Measurements from ENCODE around the gene MORN1.

Gene MORN1

DNA sequence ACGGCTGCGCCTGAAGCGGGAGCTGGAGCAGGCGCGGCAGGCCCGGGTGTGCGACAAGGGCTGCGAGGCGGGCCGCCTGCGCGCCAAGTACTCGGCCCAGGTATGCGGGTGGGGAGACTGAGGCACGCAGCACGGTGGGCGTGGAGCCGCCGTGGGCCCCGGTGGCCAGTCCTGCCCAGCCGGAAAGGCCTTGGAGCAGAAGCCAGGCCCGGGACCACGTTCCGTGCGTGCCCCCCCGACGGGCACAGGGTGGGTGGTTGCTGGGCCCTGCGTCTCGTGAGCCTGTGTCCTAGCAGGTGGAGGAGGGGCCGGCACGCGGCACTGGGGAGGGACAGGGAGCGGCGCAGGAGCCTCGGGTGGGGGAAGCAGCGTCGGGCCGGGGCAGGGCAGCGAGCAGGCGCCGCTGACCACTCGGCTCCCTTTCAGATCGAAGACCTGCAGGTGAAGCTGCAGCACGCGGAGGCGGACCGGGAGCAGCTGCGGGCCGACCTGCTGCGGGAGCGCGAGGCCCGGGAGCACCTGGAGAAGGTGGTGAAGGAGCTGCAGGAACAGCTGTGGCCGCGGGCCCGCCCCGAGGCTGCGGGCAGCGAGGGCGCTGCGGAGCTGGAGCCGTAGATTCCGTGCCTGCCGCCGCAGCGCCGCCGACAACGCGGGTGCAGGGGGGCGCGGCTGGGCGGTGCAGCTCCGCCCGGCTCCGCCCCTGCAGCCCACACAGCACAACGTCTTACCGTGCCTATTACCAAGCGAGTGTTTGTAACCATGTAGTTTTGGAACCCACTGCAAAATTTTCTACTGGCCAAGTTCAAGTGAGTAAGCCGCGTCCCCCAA lies 85.0 kb downstream of the MORN1 start:
- H3K4me3 ChIP-seq (ENCODE audit: low read length) = no peak overlapping the region
- no peaks in the 10 kb centered on the region for H3K27me3 ChIP-seq (ENCODE audit: control insufficient read depth, insufficient read depth, low read length)
- no peak overlapping the region for H3K4me2 ChIP-seq (ENCODE audit: low read length)
- H3K9me3 ChIP-seq (replicated peaks; ENCODE audit: low read length) = no peaks in the 10 kb centered on the region
- H3K36me3 ChIP-seq (ENCODE audit: insufficient read depth, low read length) = peaks cover 65% of the 10 kb centered on the region
- no peak overlapping the region for H3K9ac ChIP-seq (ENCODE audit: low read depth, low read length)
- peaks cover 5% of the 10 kb centered on the region for H3K4me1 ChIP-seq (ENCODE audit: control insufficient read depth, insufficient read depth, low read length)

GRCh38 chr1:2304921-2305681 lies 86.3 kb downstream of the MORN1 start:
- Histone ChIP-seq H3K4me3 (ENCODE audit: low read length) (no peak overlapping the region), H3K4me1 (ENCODE audit: control insufficient read depth, insufficient read depth, low read length) (peaks cover 11% of the 10 kb centered on the region), H3K27me3 (ENCODE audit: control insufficient read depth, insufficient read depth, low read length) (no peaks in the 10 kb centered on the region), H3K9me3 (replicated peaks; ENCODE audit: low read length) (no peaks in the 10 kb centered on the region), H3K36me3 (ENCODE audit: insufficient read depth, low read length) (peaks cover 60% of the 10 kb centered on the region), H3K9ac (ENCODE audit: low read depth, low read length) (no peak overlapping the region), H3K4me2 (ENCODE audit: low read length) (no peak overlapping the region)

GRCh38 chr1:2304282-2304681 lies 87.1 kb downstream of the MORN1 start:
- Histone ChIP-seq H3K36me3 (ENCODE audit: insufficient read depth, low read length) (peaks cover 60% of the 10 kb centered on the region), H3K4me2 (ENCODE audit: low read length) (no peak overlapping the region), H3K9ac (ENCODE audit: low read depth, low read length) (no peak overlapping the region), H3K4me3 (ENCODE audit: low read length) (no peak overlapping the region), H3K27me3 (ENCODE audit: control insufficient read depth, insufficient read depth, low read length) (no peaks in the 10 kb centered on the region), H3K9me3 (replicated peaks; ENCODE audit: low read length) (no peaks in the 10 kb centered on the region), H3K4me1 (ENCODE audit: control insufficient read depth, insufficient read depth, low read length) (peaks cover 20% of the 10 kb centered on the region)

DNA sequence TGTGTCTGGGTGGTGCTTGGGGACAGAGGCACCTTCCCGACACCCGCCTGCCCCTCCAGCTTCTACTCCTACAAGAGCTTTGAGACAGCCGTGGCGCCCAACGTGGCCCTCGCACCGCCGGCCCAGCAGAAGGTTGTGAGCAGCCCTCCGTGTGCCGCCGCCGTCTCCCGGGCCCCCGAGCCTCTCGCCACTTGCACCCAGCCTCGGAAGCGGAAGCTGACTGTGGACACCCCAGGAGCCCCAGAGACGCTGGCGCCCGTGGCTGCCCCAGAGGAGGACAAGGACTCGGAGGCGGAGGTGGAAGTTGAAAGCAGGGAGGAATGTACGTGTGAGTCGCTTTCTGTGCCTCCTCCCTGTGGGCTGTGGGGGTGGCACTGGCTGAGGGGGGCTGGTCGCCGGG lies 87.6 kb downstream of the MORN1 start:
- H3K36me3 ChIP-seq (ENCODE audit: insufficient read depth, low read length) = peaks cover 55% of the 10 kb centered on the region

DNA sequence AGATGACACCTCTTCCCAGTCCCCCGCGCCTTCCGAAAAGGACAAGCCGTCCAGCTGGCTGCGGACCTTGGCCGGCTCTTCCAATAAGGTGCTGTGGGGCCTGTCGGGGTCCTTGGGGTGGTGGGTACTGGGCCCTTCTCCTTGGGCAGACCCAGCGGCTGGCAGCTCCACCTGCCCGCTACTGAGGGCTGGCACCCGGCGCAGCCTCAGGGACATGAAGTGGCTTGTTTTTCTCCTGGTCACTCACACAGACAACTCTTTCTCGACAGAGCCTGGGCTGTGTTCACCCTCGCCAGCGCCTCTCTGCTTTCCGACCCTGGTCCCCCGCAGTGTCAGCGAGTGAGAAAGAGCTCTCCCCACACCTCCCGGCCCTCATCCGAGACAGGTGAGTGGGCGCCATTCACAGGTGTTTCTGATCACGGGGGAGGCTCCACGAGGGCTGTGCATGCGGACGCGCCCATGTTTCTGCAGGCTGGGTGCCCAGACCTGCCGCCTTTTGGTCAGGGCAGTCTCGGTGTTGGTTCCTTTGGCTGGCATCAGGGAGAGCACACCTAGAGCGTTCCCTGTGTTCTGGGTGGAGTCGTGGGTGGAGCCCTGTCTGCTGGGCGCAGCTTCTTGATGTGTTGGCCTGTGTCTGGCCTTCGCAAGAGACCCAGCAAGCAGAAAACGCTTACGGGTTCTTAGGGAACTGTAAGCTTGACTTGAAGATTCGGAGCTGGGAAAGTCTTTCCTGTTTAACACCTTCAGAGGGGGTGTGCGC lies 88.2 kb downstream of the MORN1 start:
- Histone ChIP-seq H3K9ac (ENCODE audit: low read depth, low read length) (no peak overlapping the region), H3K4me1 (ENCODE audit: control insufficient read depth, insufficient read depth, low read length) (peaks cover 30% of the 10 kb centered on the region), H3K4me3 (ENCODE audit: low read length) (no peak overlapping the region), H3K4me2 (ENCODE audit: low read length) (no peak overlapping the region), H3K27me3 (ENCODE audit: control insufficient read depth, insufficient read depth, low read length) (no peaks in the 10 kb centered on the region), H3K9me3 (replicated peaks; ENCODE audit: low read length) (no peaks in the 10 kb centered on the region), H3K36me3 (ENCODE audit: insufficient read depth, low read length) (peaks cover 49% of the 10 kb centered on the region)

More for the DNA sequence above, 87.6 kb downstream of the MORN1 start:
- H3K4me2 ChIP-seq (ENCODE audit: low read length) = no peak overlapping the region
- no peaks in the 10 kb centered on the region for H3K27me3 ChIP-seq (ENCODE audit: control insufficient read depth, insufficient read depth, low read length)
- H3K4me1 ChIP-seq (ENCODE audit: control insufficient read depth, insufficient read depth, low read length) = peaks cover 25% of the 10 kb centered on the region
- no peaks in the 10 kb centered on the region for H3K9me3 ChIP-seq (replicated peaks; ENCODE audit: low read length)
- no peak overlapping the region for H3K4me3 ChIP-seq (ENCODE audit: low read length)
- H3K9ac ChIP-seq (ENCODE audit: low read depth, low read length) = no peak overlapping the region

- Histone ChIP-seq H3K4me1 (ENCODE audit: control insufficient read depth, insufficient read depth, low read length) (peaks cover 30% of the 10 kb centered on the region), H3K36me3 (ENCODE audit: insufficient read depth, low read length) (peaks cover 43% of the 10 kb centered on the region)
These were observed 88.9 kb downstream of the MORN1 start for GRCh38 chr1:2302292-2302925.

GRCh38 chr1:2301607-2302291 lies 89.6 kb downstream of the MORN1 start:
- Histone ChIP-seq H3K36me3 (ENCODE audit: insufficient read depth, low read length) (peaks cover 44% of the 10 kb centered on the region), H3K9me3 (replicated peaks; ENCODE audit: low read length) (no peaks in the 10 kb centered on the region), H3K4me3 (ENCODE audit: low read length) (no peak overlapping the region), H3K9ac (ENCODE audit: low read depth, low read length) (peak overlapping the region; percentile 21), H3K4me2 (ENCODE audit: low read length) (no peak overlapping the region), H3K27me3 (ENCODE audit: control insufficient read depth, insufficient read depth, low read length) (no peaks in the 10 kb centered on the region), H3K4me1 (ENCODE audit: control insufficient read depth, insufficient read depth, low read length) (peaks cover 30% of the 10 kb centered on the region)

More at GRCh38 chr1:2302292-2302925, 88.9 kb downstream of the MORN1 start:
- no peaks in the 10 kb centered on the region for H3K27me3 ChIP-seq (ENCODE audit: control insufficient read depth, insufficient read depth, low read length)
- no peak overlapping the region for H3K9ac ChIP-seq (ENCODE audit: low read depth, low read length)
- H3K4me2 ChIP-seq (ENCODE audit: low read length) = no peak overlapping the region
- no peaks in the 10 kb centered on the region for H3K9me3 ChIP-seq (replicated peaks; ENCODE audit: low read length)
- H3K4me3 ChIP-seq (ENCODE audit: low read length) = no peak overlapping the region

DNA sequence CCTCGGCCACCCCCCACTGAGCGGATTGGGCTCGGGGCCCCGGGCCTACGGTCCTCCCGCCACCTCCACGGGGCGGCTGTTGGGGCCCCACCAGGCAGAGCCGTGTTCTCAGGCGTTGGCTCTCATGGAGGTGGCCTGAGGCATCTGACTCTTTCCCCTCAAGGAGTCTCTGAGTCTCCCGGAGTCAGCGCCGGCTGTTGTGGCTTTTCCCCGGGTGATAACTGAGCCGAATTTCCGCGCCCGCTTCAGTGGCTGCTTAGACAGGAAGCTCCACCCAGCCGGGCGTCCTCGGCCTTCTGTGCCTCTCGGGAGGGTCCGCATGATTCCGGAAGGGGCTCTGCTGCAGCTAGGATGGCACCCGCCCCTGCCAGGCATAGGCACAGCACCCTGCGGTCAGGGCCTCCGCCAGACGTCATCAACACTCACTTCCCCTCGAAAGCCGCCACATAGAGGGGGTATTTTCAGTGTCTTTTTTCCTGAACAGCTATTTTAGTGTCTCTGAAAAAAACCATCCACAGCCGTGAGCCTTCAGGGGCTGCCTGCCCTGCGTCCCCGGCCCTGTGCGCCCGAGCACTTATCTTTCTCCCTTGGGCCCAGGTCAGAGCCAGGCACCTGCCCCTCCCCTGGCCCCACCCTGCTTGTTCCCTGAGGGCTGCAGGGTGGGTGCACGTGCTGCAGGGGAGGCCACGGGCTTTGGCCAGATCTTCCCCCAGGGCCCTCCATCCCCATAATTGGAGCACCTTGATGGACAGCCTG lies 90.3 kb downstream of the MORN1 start:
- Histone ChIP-seq H3K4me2 (ENCODE audit: low read length) (peak overlapping the region; percentile 23), H3K4me3 (ENCODE audit: low read length) (no peak overlapping the region), H3K36me3 (ENCODE audit: insufficient read depth, low read length) (peaks cover 40% of the 10 kb centered on the region), H3K4me1 (ENCODE audit: control insufficient read depth, insufficient read depth, low read length) (peaks cover 30% of the 10 kb centered on the region), H3K27me3 (ENCODE audit: control insufficient read depth, insufficient read depth, low read length) (no peaks in the 10 kb centered on the region), H3K9me3 (replicated peaks; ENCODE audit: low read length) (no peaks in the 10 kb centered on the region), H3K9ac (ENCODE audit: low read depth, low read length) (peak overlapping the region; percentile 55)

DNA sequence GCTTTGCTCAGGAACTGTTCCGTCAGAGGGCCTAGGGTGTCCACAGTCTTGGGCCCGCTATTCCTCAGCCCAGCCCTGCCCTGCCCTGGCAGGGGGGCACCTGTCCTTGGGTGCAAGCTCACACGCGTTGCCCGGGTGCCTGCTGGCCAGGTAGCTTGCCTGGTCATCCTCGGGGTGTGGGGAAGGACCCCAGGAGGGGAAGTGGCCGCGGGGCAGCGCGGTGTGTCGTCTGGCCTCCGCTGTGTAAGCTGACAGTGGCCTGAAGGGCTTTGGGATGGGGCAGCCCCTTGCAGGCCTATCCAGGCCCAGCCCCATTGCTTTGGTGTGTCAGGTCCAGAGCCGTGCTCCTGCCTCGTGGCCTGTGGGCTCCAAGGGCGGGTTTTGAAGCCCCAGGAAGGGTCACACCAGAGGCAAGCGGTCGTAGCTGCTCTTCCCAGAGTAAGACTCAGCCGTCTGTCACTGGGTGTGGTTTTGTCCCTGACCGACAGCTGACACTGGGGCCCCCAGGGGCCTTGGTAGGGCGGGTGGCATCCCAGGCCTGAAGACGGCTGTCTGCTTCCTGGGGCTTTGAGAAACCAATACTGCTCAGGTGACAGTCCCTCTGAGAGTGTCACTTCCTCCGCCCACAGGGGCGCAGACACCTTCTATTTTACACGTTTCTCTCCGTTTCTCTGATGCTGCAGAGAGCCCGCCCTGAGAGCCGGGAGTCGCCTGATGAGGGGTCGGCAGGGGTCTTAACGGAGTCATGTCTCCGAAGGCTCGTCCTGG lies 91.2 kb downstream of the MORN1 start:
- peak overlapping the region; percentile 55 for H3K9ac ChIP-seq (ENCODE audit: low read depth, low read length)
- H3K27me3 ChIP-seq (ENCODE audit: control insufficient read depth, insufficient read depth, low read length) = no peaks in the 10 kb centered on the region

More for the DNA sequence above, 91.2 kb downstream of the MORN1 start:
- H3K4me1 ChIP-seq (ENCODE audit: control insufficient read depth, insufficient read depth, low read length) = peaks cover 30% of the 10 kb centered on the region
- H3K9me3 ChIP-seq (replicated peaks; ENCODE audit: low read length) = no peaks in the 10 kb centered on the region
- peak overlapping the region; percentile 23 for H3K4me2 ChIP-seq (ENCODE audit: low read length)
- peaks cover 39% of the 10 kb centered on the region for H3K36me3 ChIP-seq (ENCODE audit: insufficient read depth, low read length)
- H3K4me3 ChIP-seq (ENCODE audit: low read length) = no peak overlapping the region

Measured in skeletal muscle satellite cell (primary cell).